ENCODE measurements around the gene GPC5. TPM values are rescaled to one million over a fixed set of nuclear protein-coding genes. Genes with fewer than 3 reads are reported as not detected.

The GPC5 gene
- total RNA-seq, 2 experiments from 2014 or later, result 0.14 TPM; not detected in 1

DNA sequence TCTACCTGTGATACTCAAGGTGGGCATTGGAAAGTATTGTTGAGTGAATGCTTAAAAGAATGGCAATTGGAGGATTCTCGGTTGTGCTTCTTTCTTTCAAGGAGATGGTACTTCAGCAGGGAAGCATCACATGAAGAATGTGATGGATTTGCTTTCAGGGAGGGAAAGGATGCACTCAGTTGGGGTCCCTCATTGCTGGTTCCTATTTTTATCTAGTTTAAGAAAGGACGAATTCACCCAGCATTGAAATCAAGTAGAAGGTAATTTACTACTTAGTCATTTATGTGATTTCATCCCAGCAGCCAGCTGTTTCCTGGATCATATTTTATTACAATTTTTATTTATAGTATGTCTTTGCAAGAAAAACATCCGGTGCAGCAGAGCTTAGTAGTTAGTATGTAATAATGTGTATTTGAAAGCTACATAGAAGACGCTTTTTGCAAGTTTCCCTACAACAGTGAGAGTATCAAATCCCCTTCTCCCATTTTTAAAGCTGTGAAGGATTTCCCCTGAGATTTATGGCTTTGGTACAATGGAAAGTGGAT is 417.9 kb downstream of the GPC5 start:
- Mint-ChIP-seq H3K27ac (no peak overlapping the region), H3K27me3 (no peaks in the 10 kb centered on the region), H3K9me3 (no peaks in the 10 kb centered on the region), H3K36me3 (no peaks in the 10 kb centered on the region), H3K4me3 (no peak overlapping the region), H3K4me1 (no peaks in the 10 kb centered on the region)
- DNase-seq, result no peak
- ATAC-seq (ENCODE audit: low read depth), result no peak
- POLR2A ChIA-PET, result no interaction called here

DNA sequence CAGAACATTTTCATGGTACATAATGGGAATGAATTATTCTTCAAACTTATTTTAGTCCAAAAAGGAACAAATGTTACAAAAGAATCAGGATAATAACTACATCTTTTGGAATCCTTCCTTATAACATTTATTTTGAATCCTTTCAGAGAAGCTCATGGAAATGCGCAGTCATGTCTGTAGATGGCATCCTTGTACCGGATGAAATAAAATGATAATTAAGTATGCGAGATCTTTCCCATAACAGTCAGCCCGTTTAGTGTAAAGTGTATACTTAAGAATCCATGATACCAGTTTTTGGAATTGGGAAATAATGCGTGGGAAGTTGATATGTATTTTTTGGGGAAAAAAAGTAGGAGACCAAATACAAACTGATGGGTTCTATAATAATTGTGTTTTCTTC is 418.8 kb downstream of the GPC5 start:
- Mint-ChIP-seq H3K27ac (no peak overlapping the region), H3K36me3 (no peaks in the 10 kb centered on the region), H3K27me3 (no peaks in the 10 kb centered on the region), H3K9me3 (no peaks in the 10 kb centered on the region), H3K4me1 (no peaks in the 10 kb centered on the region), H3K4me3 (no peak overlapping the region)
- POLR2A ChIA-PET, result no interaction called here
- DNase-seq (no peak), ATAC-seq (ENCODE audit: low read depth) (no peak)

DNA sequence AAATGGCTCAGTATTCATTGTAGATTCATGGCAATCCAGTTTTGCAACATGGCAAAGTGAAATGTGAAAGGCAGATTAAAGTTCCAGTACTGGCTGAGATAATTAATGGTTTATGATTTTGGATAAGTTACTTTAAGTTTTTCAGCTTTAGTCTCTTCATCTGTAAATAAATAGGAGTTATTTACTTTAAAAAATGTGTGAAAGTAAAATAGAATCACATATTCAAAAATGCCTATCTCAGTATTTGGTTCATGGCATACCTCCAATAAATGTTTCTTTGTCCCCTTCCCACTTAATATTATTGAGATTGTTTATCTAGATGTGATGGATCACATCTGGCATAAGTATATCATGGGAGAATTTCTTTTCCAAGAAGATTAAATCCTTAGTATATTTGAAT is 426.0 kb downstream of the GPC5 start:
- no peaks in the 10 kb centered on the region for H3K9me3 Mint-ChIP-seq
- ATAC-seq (ENCODE audit: low read depth) (no peak), DNase-seq (no peak)
- H3K4me1 Mint-ChIP-seq, result no peaks in the 10 kb centered on the region
- POLR2A ChIA-PET, result no interaction called here
- no peaks in the 10 kb centered on the region for H3K36me3 Mint-ChIP-seq
- no peaks in the 10 kb centered on the region for H3K27me3 Mint-ChIP-seq
- no peak overlapping the region for H3K4me3 Mint-ChIP-seq
- no peak overlapping the region for H3K27ac Mint-ChIP-seq

DNA sequence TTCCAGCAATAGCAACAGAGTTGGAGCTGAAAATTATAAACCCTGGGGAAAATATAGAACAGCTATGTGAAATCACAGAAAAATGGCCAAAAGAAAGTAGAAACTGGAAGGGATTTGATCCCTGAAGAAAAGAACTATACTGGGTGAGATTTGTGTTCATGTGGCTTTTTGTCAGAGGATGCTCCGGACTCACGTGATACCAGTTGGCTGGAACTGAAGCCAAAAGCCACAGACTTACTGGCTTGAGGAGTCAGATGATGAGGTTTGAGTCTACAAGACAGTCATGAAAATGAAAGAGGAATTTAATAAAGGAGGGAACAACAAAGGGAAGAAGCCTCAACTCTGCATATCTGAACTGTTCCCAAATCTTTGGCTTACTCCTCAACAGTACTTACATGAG is 427.1 kb downstream of the GPC5 start:
- H3K9me3 Mint-ChIP-seq, result no peaks in the 10 kb centered on the region
- POLR2A ChIA-PET, result no interaction called here
- H3K27me3 Mint-ChIP-seq, result no peaks in the 10 kb centered on the region
- ATAC-seq (ENCODE audit: low read depth), result no peak
- no peaks in the 10 kb centered on the region for H3K4me1 Mint-ChIP-seq
- DNase-seq, result no peak
- no peaks in the 10 kb centered on the region for H3K36me3 Mint-ChIP-seq
- no peak overlapping the region for H3K4me3 Mint-ChIP-seq
- H3K27ac Mint-ChIP-seq, result no peak overlapping the region

DNA sequence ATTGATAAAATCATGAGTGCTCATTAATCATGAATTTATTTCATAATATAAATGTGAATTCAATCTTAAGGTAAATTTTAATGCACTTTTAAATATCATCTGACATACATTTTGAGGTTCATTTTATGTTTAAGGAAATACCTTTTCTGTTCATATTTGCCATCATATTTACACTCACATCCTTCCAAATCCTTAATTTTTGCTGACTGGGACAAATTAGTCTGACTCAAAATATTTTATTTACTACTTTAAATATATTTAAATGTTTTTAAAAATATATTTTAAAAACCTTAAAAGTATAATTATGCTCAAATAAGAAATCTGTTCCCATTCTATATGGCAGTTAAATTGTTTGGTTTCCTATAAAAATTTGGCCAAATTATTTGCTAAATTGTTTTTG is 438.1 kb downstream of the GPC5 start:
- Mint-ChIP-seq H3K4me1 (no peaks in the 10 kb centered on the region), H3K27ac (no peak overlapping the region), H3K4me3 (no peak overlapping the region), H3K36me3 (no peaks in the 10 kb centered on the region), H3K9me3 (peaks cover 2% of the 10 kb centered on the region), H3K27me3 (no peaks in the 10 kb centered on the region)
- POLR2A ChIA-PET, result no interaction called here
- DNase-seq (no peak), ATAC-seq (ENCODE audit: low read depth) (no peak)

DNA sequence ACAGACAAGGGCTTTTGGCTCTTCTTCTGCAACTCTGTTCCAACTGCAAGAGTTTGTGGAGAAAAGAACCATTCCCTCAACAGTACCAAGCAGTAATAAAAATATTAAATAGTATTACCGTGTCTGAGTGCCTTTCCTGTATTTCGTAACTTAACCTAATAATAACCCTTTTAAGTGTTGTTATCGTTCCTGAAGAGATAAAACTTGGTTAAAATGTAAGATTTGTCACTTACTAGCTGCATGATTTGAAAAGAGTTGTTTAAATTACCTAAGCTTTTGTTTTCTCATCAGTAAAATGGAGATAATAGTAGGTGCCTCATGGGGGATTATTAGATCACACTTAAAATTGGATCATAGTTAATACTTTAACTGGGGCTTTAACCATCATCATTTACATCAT is 447.2 kb downstream of the GPC5 start:
- DNase-seq, result no peak
- H3K27me3 Mint-ChIP-seq, result no peaks in the 10 kb centered on the region
- no peaks in the 10 kb centered on the region for H3K4me1 Mint-ChIP-seq
- H3K27ac Mint-ChIP-seq, result no peak overlapping the region
- no peak overlapping the region for H3K4me3 Mint-ChIP-seq
- H3K36me3 Mint-ChIP-seq, result no peaks in the 10 kb centered on the region
- no peak for ATAC-seq (ENCODE audit: low read depth)
- POLR2A ChIA-PET, result no interaction called here
- no peaks in the 10 kb centered on the region for H3K9me3 Mint-ChIP-seq

DNA sequence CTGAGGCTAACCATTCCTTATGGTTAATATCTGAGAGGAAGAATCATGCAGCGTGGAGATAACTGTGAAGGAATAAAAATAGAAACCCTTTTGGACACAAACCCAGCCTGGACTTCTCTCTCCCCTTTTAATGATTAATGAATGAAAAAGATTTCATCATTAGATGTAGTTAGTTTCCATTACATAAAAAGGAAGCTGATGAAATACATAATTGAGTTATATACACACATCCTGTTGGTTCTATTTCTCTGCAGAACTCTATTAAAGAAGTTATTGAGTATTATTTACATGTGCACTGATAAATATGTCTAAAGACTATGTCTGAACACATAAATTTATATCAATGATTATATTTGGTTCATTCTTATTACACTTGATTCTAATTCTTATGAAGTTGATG is 465.3 kb downstream of the GPC5 start:
- no peak for DNase-seq
- no peaks in the 10 kb centered on the region for H3K36me3 Mint-ChIP-seq

DNA sequence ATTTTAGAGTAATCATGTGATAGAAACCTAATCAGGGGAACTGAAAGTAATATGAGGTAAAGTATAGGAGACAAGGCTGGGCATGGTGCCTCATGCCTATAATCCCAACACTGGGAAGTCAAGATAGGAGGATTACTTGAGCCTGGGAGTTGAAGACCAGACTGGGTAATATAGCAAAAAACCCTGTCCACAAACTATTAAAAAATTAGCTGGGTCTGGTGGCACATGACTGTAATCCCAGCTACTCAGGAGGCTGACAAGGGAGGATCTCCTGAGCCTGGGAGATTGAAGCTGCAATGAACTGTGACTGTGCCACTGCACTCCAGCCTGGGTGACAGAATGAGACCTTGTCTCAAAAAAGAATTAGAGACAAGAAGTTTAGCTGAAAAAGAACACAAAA is 469.9 kb downstream of the GPC5 start:
- Mint-ChIP-seq H3K27me3 (no peaks in the 10 kb centered on the region), H3K4me1 (no peaks in the 10 kb centered on the region), H3K27ac (no peak overlapping the region), H3K9me3 (peaks cover 2% of the 10 kb centered on the region), H3K36me3 (no peaks in the 10 kb centered on the region), H3K4me3 (no peak overlapping the region)
- ATAC-seq (ENCODE audit: low read depth) (no peak), DNase-seq (no peak)
- POLR2A ChIA-PET, result no interaction called here

More for the DNA sequence above, 465.3 kb downstream of the GPC5 start:
- H3K4me1 Mint-ChIP-seq, result no peaks in the 10 kb centered on the region
- no peak for ATAC-seq (ENCODE audit: low read depth)
- POLR2A ChIA-PET, result no interaction called here
- H3K27ac Mint-ChIP-seq, result no peak overlapping the region
- H3K4me3 Mint-ChIP-seq, result no peak overlapping the region
- no peaks in the 10 kb centered on the region for H3K27me3 Mint-ChIP-seq
- H3K9me3 Mint-ChIP-seq, result peaks cover 2% of the 10 kb centered on the region

DNA sequence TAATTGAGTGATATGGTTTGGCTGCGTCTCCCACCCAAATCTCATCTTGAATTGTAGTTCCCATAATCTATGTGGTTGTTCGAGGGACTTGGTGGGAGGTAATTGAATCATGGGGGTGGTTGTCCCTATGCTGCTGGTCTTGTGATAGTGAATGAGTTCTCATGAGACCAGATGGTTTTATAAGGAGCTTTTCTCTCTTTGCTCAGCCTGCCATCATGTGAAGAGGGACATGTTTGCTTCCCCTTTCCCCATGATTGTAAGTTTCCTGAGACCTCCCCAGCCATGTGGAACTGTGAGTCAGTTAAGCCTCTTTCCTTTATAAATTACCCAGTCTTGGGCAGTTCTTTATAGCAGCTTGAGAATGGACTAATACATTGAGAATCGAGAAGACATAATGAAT is 480.1 kb downstream of the GPC5 start:
- DNase-seq (no peak), ATAC-seq (ENCODE audit: low read depth) (no peak)
- no peak overlapping the region for H3K27ac Mint-ChIP-seq
- H3K9me3 Mint-ChIP-seq, result no peaks in the 10 kb centered on the region
- POLR2A ChIA-PET, result no interaction called here
- no peak overlapping the region for H3K4me3 Mint-ChIP-seq
- no peaks in the 10 kb centered on the region for H3K27me3 Mint-ChIP-seq
- H3K4me1 Mint-ChIP-seq, result no peaks in the 10 kb centered on the region
- no peaks in the 10 kb centered on the region for H3K36me3 Mint-ChIP-seq

DNA sequence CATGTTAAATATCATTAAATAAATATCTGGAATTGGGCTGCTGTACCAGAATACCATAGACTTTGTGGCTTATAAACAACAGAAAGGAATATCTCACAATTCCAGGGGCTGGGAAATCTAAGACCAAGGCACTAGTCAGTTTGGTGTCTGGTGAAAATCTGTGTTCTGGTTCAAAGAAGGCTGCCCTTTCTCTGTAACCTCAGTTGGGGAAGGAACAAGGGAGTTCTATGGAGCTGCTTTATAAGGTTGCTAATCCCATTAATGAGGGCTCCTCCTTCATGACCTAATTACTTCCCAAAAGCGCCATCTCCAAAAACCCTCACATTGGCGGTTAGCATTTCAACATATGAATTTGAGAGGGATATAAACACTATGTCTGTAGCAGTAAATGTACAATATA is 480.9 kb downstream of the GPC5 start:
- Mint-ChIP-seq H3K9me3 (no peaks in the 10 kb centered on the region), H3K27me3 (no peaks in the 10 kb centered on the region), H3K36me3 (no peaks in the 10 kb centered on the region), H3K4me1 (no peaks in the 10 kb centered on the region), H3K4me3 (no peak overlapping the region), H3K27ac (no peak overlapping the region)
- ATAC-seq (ENCODE audit: low read depth) (no peak), DNase-seq (no peak)
- POLR2A ChIA-PET, result no interaction called here

DNA sequence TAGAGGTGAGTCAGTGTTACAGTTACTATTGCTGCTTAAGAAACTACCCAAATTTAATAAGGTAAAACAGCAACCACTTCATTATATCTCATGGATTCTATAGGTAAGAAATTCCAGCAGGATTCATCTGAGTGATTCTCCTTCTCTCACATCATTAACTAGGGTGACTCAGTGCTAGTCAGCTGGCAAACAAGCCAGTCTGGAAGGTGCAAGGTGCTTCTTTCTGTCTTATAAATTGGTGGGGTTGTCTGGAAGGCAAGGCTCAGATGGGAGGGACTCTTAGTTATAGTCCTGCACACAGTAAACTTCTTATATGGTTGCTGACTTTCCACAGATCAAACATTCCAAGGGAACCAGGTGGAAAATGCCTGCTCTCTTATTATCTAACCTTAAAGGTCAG is 484.5 kb downstream of the GPC5 start:
- Mint-ChIP-seq H3K27me3 (no peaks in the 10 kb centered on the region), H3K4me1 (no peaks in the 10 kb centered on the region), H3K4me3 (no peak overlapping the region), H3K9me3 (peaks cover 2% of the 10 kb centered on the region), H3K27ac (no peak overlapping the region), H3K36me3 (no peaks in the 10 kb centered on the region)
- POLR2A ChIA-PET, result no interaction called here
- no peak for DNase-seq
- no peak for ATAC-seq (ENCODE audit: low read depth)

DNA sequence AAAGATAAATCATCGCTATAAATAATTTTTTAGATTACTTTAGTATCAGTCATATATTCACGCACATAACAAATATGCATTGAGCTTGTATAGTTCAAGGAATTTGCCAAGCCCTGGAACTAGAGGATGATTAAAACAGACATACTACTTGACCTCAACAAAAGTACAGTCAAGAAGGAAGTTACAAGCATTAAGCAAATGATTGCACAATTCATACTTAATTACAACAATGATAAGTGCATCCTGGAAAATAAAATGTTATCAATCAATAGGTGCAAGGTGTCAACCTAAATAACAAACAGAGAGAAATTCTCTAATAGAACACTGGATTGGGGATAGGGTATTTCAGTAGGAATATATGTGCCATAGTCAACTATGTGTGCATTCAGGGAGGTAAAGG is 491.2 kb downstream of the GPC5 start:
- no peak for ATAC-seq (ENCODE audit: low read depth)
- DNase-seq, result no peak
- Mint-ChIP-seq H3K27ac (no peak overlapping the region), H3K9me3 (peaks cover 4% of the 10 kb centered on the region), H3K27me3 (no peaks in the 10 kb centered on the region), H3K4me1 (no peaks in the 10 kb centered on the region), H3K4me3 (no peak overlapping the region), H3K36me3 (no peaks in the 10 kb centered on the region)
- POLR2A ChIA-PET, result no interaction called here

DNA sequence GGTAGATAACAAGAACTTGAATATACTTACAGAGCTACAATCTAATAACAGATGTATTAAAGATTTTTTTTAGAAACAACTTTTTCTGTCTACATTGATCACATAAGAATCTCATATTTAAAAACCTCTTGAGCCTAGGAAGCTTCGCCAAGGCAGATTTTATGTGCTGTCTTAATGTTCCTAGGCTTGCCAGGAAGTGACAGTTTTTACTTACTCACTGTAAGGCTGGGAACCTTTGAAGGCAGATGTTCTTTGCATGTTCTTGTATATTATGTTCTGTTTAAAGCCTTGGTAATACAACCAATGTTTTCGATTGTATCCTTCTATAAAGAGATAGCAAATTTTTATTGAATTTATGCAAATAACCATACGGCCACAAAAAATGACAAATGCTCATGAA is 492.7 kb downstream of the GPC5 start:
- H3K9me3 Mint-ChIP-seq, result peaks cover 5% of the 10 kb centered on the region
- H3K4me3 Mint-ChIP-seq, result no peak overlapping the region
- DNase-seq (no peak), ATAC-seq (ENCODE audit: low read depth) (no peak)
- POLR2A ChIA-PET, result no interaction called here
- H3K27me3 Mint-ChIP-seq, result no peaks in the 10 kb centered on the region
- no peaks in the 10 kb centered on the region for H3K36me3 Mint-ChIP-seq
- no peak overlapping the region for H3K27ac Mint-ChIP-seq
- no peaks in the 10 kb centered on the region for H3K4me1 Mint-ChIP-seq

DNA sequence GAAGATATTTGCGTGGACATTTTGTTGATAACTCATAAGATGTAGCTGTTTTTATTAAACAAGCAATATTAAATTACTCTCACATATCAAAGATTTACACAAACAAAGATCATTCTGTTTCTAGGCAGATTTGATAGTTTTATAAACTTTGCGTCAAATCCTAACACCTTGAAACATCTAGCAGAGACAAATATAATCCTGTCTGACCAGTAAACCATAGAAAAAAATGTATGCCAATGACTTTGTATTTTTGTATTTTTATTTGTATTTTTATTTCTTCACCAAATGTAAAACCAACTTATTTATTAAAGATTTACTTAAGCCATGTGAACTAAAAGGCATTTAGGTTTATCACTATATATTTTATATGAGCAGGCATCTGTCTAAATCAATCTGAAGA is 494.6 kb downstream of the GPC5 start:
- H3K27ac Mint-ChIP-seq, result no peak overlapping the region
- no peak for ATAC-seq (ENCODE audit: low read depth)

DNA sequence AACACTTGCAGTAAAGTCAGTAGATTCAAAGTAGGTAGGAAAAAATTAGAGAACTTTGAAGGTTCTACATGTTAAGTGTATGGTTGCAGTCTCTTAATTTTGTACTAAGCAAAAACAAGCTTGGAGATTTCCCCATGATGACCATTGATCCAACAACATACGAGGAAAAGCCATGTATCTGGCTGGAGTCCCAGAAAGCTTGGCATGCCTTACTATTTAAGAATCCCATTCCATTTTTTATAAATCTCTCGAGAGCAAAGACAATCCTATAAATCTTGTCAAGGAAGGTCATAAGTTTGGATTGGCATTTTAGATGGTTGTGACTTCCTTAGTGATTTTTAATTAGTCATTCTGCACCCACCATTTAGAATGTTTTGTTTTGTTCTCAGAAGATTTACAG is 495.9 kb downstream of the GPC5 start:
- ATAC-seq (ENCODE audit: low read depth), result no peak

More for the DNA sequence above, 494.6 kb downstream of the GPC5 start:
- H3K9me3 Mint-ChIP-seq, result peaks cover 2% of the 10 kb centered on the region
- no peak overlapping the region for H3K4me3 Mint-ChIP-seq
- no peaks in the 10 kb centered on the region for H3K4me1 Mint-ChIP-seq
- no peaks in the 10 kb centered on the region for H3K36me3 Mint-ChIP-seq
- no peak for DNase-seq
- POLR2A ChIA-PET, result no interaction called here
- no peaks in the 10 kb centered on the region for H3K27me3 Mint-ChIP-seq

More for the DNA sequence above, 495.9 kb downstream of the GPC5 start:
- Mint-ChIP-seq H3K27me3 (no peaks in the 10 kb centered on the region), H3K36me3 (no peaks in the 10 kb centered on the region), H3K27ac (no peak overlapping the region), H3K4me3 (no peak overlapping the region), H3K4me1 (no peaks in the 10 kb centered on the region), H3K9me3 (peaks cover 2% of the 10 kb centered on the region)
- DNase-seq, result no peak
- POLR2A ChIA-PET, result no interaction called here
